ENCODE data around the gene ACO2. TPM values are rescaled to one million over a fixed set of nuclear protein-coding genes. Genes with fewer than 3 reads are reported as not detected.
A peak's percentile ranks its signal among the peaks of the same experiment; 100 is the strongest.
"Not testable (repeated sequence)": the region's sequence is repeated elsewhere in the genome, so short reads cannot be mapped to it uniquely, and the experiment has no call there.

ACO2 gene
- total and polyA plus RNA-seq, 4 experiments from 2014 or later: 64.8 to 81.2 (median 72.3) TPM

- H3K9me3 Mint-ChIP-seq; H3K27me3 Mint-ChIP-seq; H3K4me3 ChIP-seq (ENCODE audit: low read length in 2 of 2); H3K27me3 ChIP-seq (ENCODE audit: insufficient read depth, low read length); H3K27ac ChIP-seq (ENCODE audit: low read depth, low read length); intact Hi-C loops (cut with micrococcal nuclease); H3K9me3 ChIP-seq (ENCODE audit: control insufficient read depth in 1 of 2, low read length in 2 of 2); H3K4me3 Mint-ChIP-seq; DNase-seq; H3K4me1 ChIP-seq (ENCODE audit: insufficient read depth, low read length): not testable (repeated sequence)
- H3K36me3 ChIP-seq (ENCODE audit: insufficient read depth, low read length): peaks cover 31% of the 10 kb centered on the region
- ChIA-PET POLR2A (ENCODE audit: partially characterized antibody) (interaction anchor here (1.1 to 3.6 kb wide), 2 partner anchors 11 to 14 kb away, joined by 4 to 33 read pairs; partner anchors contain the start of gene TOB2), CTCF (ENCODE audit: partially characterized antibody) (interaction anchor here (1.4 kb wide), 1 partner anchor 32 kb away, joined by 3 read pairs; no protein-coding TSS in a partner anchor)
- H3K4me1 Mint-ChIP-seq: peaks cover 2 to 32% (median 17%) of the 10 kb centered on the region in 4 donors
- peaks cover 17 to 51% of the 10 kb centered on the region in 2 donors for H3K36me3 Mint-ChIP-seq
- peak overlapping the region in 3 of 7 donors; percentile 46 to 67 (median 52) for H3K27ac Mint-ChIP-seq
These were observed 34.4 kb upstream of the ACO2 start for GRCh38 chr22:41434361-41435003.

- ChIA-PET CTCF (ENCODE audit: partially characterized antibody) (interaction anchor here (1.4 kb wide), 1 partner anchor 33 kb away, joined by 3 read pairs; no protein-coding TSS in a partner anchor), POLR2A (ENCODE audit: partially characterized antibody) (interaction anchor here (1.1 to 3.6 kb wide), 2 partner anchors 10 to 13 kb away, joined by 4 to 33 read pairs; partner anchors contain the start of gene TOB2)
- peaks cover 0 to 2% (median 0%) of the 10 kb centered on the region in 8 donors for H3K9me3 Mint-ChIP-seq
- Histone ChIP-seq H3K4me3 (ENCODE audit: low read length in 2 of 2) (no peak overlapping the region), H3K4me1 (ENCODE audit: insufficient read depth, low read length) (peaks cover 7% of the 10 kb centered on the region), H3K36me3 (ENCODE audit: insufficient read depth, low read length) (peaks cover 31% of the 10 kb centered on the region), H3K27ac (ENCODE audit: low read depth, low read length) (no peak overlapping the region), H3K9me3 (ENCODE audit: control insufficient read depth in 1 of 2, low read length in 2 of 2) (no peaks in the 10 kb centered on the region), H3K27me3 (ENCODE audit: insufficient read depth, low read length) (no peaks in the 10 kb centered on the region)
- DNase-seq: no peak
- intact Hi-C loops (cut with micrococcal nuclease): no loop called here
- H3K4me1 Mint-ChIP-seq: peaks cover 2 to 32% (median 18%) of the 10 kb centered on the region in 4 donors
- H3K27ac Mint-ChIP-seq: peak overlapping the region in 5 of 7 donors; percentile 41 to 67 (median 59)
- no peak overlapping the region for H3K4me3 Mint-ChIP-seq
- H3K36me3 Mint-ChIP-seq: peaks cover 17 to 51% of the 10 kb centered on the region in 2 donors
- H3K27me3 Mint-ChIP-seq: no peaks in the 10 kb centered on the region
These were observed 33.4 kb upstream of the ACO2 start for GRCh38 chr22:41435560-41435959.

- Histone ChIP-seq H3K9me3 (ENCODE audit: control insufficient read depth in 1 of 2, low read length in 2 of 2) (no peaks in the 10 kb centered on the region), H3K27me3 (ENCODE audit: insufficient read depth, low read length) (no peaks in the 10 kb centered on the region), H3K4me3 (ENCODE audit: low read length in 2 of 2) (no peak overlapping the region), H3K27ac (ENCODE audit: low read depth, low read length) (no peak overlapping the region), H3K4me1 (ENCODE audit: insufficient read depth, low read length) (peaks cover 7% of the 10 kb centered on the region), H3K36me3 (ENCODE audit: insufficient read depth, low read length) (peaks cover 31% of the 10 kb centered on the region)
- peak overlapping the region in 5 of 7 donors; percentile 11 to 82 (median 46) for H3K27ac Mint-ChIP-seq
- H3K36me3 Mint-ChIP-seq: peaks cover 12 to 47% of the 10 kb centered on the region in 2 donors
- H3K4me1 Mint-ChIP-seq: peaks cover 2 to 27% (median 14%) of the 10 kb centered on the region in 4 donors
- H3K9me3 Mint-ChIP-seq: peaks cover 0 to 2% (median 0%) of the 10 kb centered on the region in 8 donors
- intact Hi-C loops (cut with micrococcal nuclease): no loop called here
- CTCF ChIA-PET (ENCODE audit: partially characterized antibody): no interaction called here
- POLR2A ChIA-PET (ENCODE audit: partially characterized antibody): interaction anchor here (0.9 to 3.6 kb wide), 4 partner anchors 8 to 32 kb away, joined by 3 to 33 read pairs (median 8); partner anchors contain the start of genes ACO2, PHF5A and TOB2
- DNase-seq: no peak
- no peaks in the 10 kb centered on the region for H3K27me3 Mint-ChIP-seq
- no peak overlapping the region for H3K4me3 Mint-ChIP-seq
These were observed 32.4 kb upstream of the ACO2 start for GRCh38 chr22:41436322-41437113.

GRCh38 chr22:41437198-41437597, 31.7 kb upstream of the ACO2 start:
- intact Hi-C loops (cut with micrococcal nuclease): no loop called here
- H3K36me3 Mint-ChIP-seq: peaks cover 11 to 45% of the 10 kb centered on the region in 2 donors
- peaks cover 0 to 2% (median 0%) of the 10 kb centered on the region in 8 donors for H3K9me3 Mint-ChIP-seq
- H3K27me3 Mint-ChIP-seq: no peaks in the 10 kb centered on the region
- H3K4me3 Mint-ChIP-seq: no peak overlapping the region
- peak overlapping the region in 1 of 7 donors; percentile 82 for H3K27ac Mint-ChIP-seq
- no peak overlapping the region for H3K4me3 ChIP-seq (ENCODE audit: low read length in 2 of 2)
- POLR2A ChIA-PET (ENCODE audit: partially characterized antibody): interaction anchor here (0.9 to 3.6 kb wide), 4 partner anchors 8 to 31 kb away, joined by 3 to 33 read pairs (median 8); partner anchors contain the start of genes ACO2, PHF5A and TOB2
- CTCF ChIA-PET (ENCODE audit: partially characterized antibody): interaction anchor here (0.8 to 1.1 kb wide), 2 partner anchors 25 to 33 kb away, joined by 3 to 4 read pairs; no protein-coding TSS in a partner anchor
- no peaks in the 10 kb centered on the region for H3K27me3 ChIP-seq (ENCODE audit: insufficient read depth, low read length)
- H3K4me1 Mint-ChIP-seq: peaks cover 3 to 28% (median 14%) of the 10 kb centered on the region in 4 donors
- no peak overlapping the region for H3K27ac ChIP-seq (ENCODE audit: low read depth, low read length)
- peaks cover 11% of the 10 kb centered on the region for H3K4me1 ChIP-seq (ENCODE audit: insufficient read depth, low read length)
- no peaks in the 10 kb centered on the region for H3K9me3 ChIP-seq (ENCODE audit: control insufficient read depth in 1 of 2, low read length in 2 of 2)
- no peak for DNase-seq
- H3K36me3 ChIP-seq (ENCODE audit: insufficient read depth, low read length): peaks cover 31% of the 10 kb centered on the region

GRCh38 chr22:41440511-41440910, 28.4 kb upstream of the ACO2 start:
- intact Hi-C loops (cut with micrococcal nuclease): loop anchor here (5.0 to 10.0 kb wide), 2 partner anchors 144 to 348 kb away; partner anchors contain the start of genes EP300 and PMM1
- Mint-ChIP-seq H3K36me3 (peaks cover 11 to 51% of the 10 kb centered on the region in 2 donors), H3K27ac (peak overlapping the region in 2 of 7 donors; percentile 29 to 77), H3K4me1 (peaks cover 15 to 51% (median 30%) of the 10 kb centered on the region in 4 donors)
- DNase-seq; H3K9me3 ChIP-seq (ENCODE audit: control insufficient read depth in 1 of 2, low read length in 2 of 2); H3K4me3 Mint-ChIP-seq; H3K4me3 ChIP-seq (ENCODE audit: low read length in 2 of 2); H3K27ac ChIP-seq (ENCODE audit: low read depth, low read length); H3K27me3 Mint-ChIP-seq; H3K9me3 Mint-ChIP-seq; H3K27me3 ChIP-seq (ENCODE audit: insufficient read depth, low read length); CTCF ChIA-PET (ENCODE audit: partially characterized antibody): not testable (repeated sequence)
- Histone ChIP-seq H3K36me3 (ENCODE audit: insufficient read depth, low read length) (peaks cover 21% of the 10 kb centered on the region), H3K4me1 (ENCODE audit: insufficient read depth, low read length) (peaks cover 21% of the 10 kb centered on the region)
- POLR2A ChIA-PET (ENCODE audit: partially characterized antibody): interaction anchor here (1.3 kb wide), 1 partner anchor 28 kb away, joined by 4 read pairs; the partner anchor contains the start of genes ACO2 and PHF5A

- no peaks in the 10 kb centered on the region for H3K27me3 Mint-ChIP-seq
- no peaks in the 10 kb centered on the region for H3K9me3 ChIP-seq (ENCODE audit: control insufficient read depth in 1 of 2, low read length in 2 of 2)
- H3K27ac ChIP-seq (ENCODE audit: low read depth, low read length): peak overlapping the region; percentile 13
- DNase-seq: no peak
- intact Hi-C loops (cut with micrococcal nuclease): loop anchor here (5.0 to 10.0 kb wide), 2 partner anchors 142 to 350 kb away; partner anchors contain the start of genes EP300 and PMM1
- peaks cover 3% of the 10 kb centered on the region for H3K36me3 ChIP-seq (ENCODE audit: insufficient read depth, low read length)
- peaks cover 21% of the 10 kb centered on the region for H3K4me1 ChIP-seq (ENCODE audit: insufficient read depth, low read length)
- POLR2A ChIA-PET (ENCODE audit: partially characterized antibody): interaction anchor here (0.7 to 1.5 kb wide), 2 partner anchors 26 to 101 kb away, joined by 3 to 6 read pairs; partner anchors contain the start of genes ACO2 and PHF5A
- H3K27me3 ChIP-seq (ENCODE audit: insufficient read depth, low read length): no peaks in the 10 kb centered on the region
- H3K27ac Mint-ChIP-seq: peak overlapping the region; percentile 48 to 88 (median 62)
- no peak overlapping the region for H3K4me3 ChIP-seq (ENCODE audit: low read length in 2 of 2)
- peaks cover 0 to 6% (median 0%) of the 10 kb centered on the region in 8 donors for H3K9me3 Mint-ChIP-seq
- H3K4me1 Mint-ChIP-seq: peaks cover 15 to 57% (median 25%) of the 10 kb centered on the region in 4 donors
- CTCF ChIA-PET (ENCODE audit: partially characterized antibody): no interaction called here
- H3K4me3 Mint-ChIP-seq: peak overlapping the region in 2 of 8 donors; percentile 40 to 82
- H3K36me3 Mint-ChIP-seq: peaks cover 0 to 45% of the 10 kb centered on the region in 2 donors
These were observed 26.6 kb upstream of the ACO2 start for GRCh38 chr22:41442240-41442792.

Measured in CD4-positive, alpha-beta memory T cell (primary cell).